Glutamatergic neuron (in vitro differentiated cells): ENCODE results near the gene APOLD1. TPM values are rescaled to one million over a fixed set of nuclear protein-coding genes. Genes with fewer than 3 reads are reported as not detected.
"Not testable (repeated sequence)": the region's sequence is repeated elsewhere in the genome, so short reads cannot be mapped to it uniquely, and the experiment has no call there.

Experiments
- DNase-seq: peaks from one replicate; pipeline ENCODE4 v3.0.0; 2022
- H3K27ac Mint-ChIP-seq: one replicate; pipeline ENCODE4 v1.8.0; 2020; ENCODE audit warnings: mild to moderate bottlenecking, mixed read lengths, inconsistent platforms; ENCODE audit not compliant: unreplicated experiment
- H3K27me3 Mint-ChIP-seq: one replicate; pipeline ENCODE4 v1.8.0; 2020; ENCODE audit warnings: mild to moderate bottlenecking, moderate library complexity, mixed read lengths, inconsistent platforms; ENCODE audit not compliant: unreplicated experiment
- H3K36me3 Mint-ChIP-seq: one replicate; pipeline ENCODE4 v1.8.0; 2020; ENCODE audit warnings: mild to moderate bottlenecking, mixed read lengths, inconsistent platforms; ENCODE audit not compliant: unreplicated experiment
- H3K4me1 Mint-ChIP-seq: one replicate; pipeline ENCODE4 v1.8.0; 2020; ENCODE audit warnings: mild to moderate bottlenecking, low read depth, mixed read lengths, inconsistent platforms; ENCODE audit not compliant: unreplicated experiment
- H3K4me3 Mint-ChIP-seq: one replicate; pipeline ENCODE4 v1.8.0; 2020; ENCODE audit warnings: mild to moderate bottlenecking, mixed read lengths, inconsistent platforms; ENCODE audit not compliant: unreplicated experiment
- H3K9me3 Mint-ChIP-seq: one replicate; pipeline ENCODE4 v1.8.0; 2020; ENCODE audit warnings: mild to moderate bottlenecking, moderate library complexity, mixed read lengths, inconsistent platforms; ENCODE audit not compliant: unreplicated experiment
- CTCF ChIP-seq: fragments of 200-600 bp; sonication (generic); IDR thresholded peaks from one replicate; pipeline ENCODE4 v1.5.0; 2021; ENCODE audit not compliant: partially characterized antibody, unreplicated experiment
- total RNA-seq: library from RNA; stranded (reverse); fragmentation: NEBNext Ultra II Directional; extraction: Animal tissue kit (Norgen Biotek cat#: 25700); gene quantifications from one replicate; pipeline ENCODE4 v1.2.1, GENCODE V29; 2021; ENCODE audit not compliant: unreplicated experiment

APOLD1 gene
- total RNA-seq, 1 donor from 2014 or later: 0.86 TPM

- Mint-ChIP-seq H3K36me3 (peaks cover 6% of the 10 kb centered on the region), H3K4me1 (no peaks in the 10 kb centered on the region), H3K27ac (no peak overlapping the region), H3K9me3 (peaks cover 2% of the 10 kb centered on the region), H3K27me3 (no peaks in the 10 kb centered on the region), H3K4me3 (no peak overlapping the region)
- no peak for DNase-seq
- no peak for TF ChIP-seq CTCF
These were observed 51.1 kb downstream of the APOLD1 start for GRCh38 chr12:12836571-12836970.

GRCh38 chr12:12837025-12837812, 51.8 kb downstream of the APOLD1 start:
- Mint-ChIP-seq H3K27ac (no peak overlapping the region), H3K36me3 (peaks cover 6% of the 10 kb centered on the region), H3K4me1 (no peaks in the 10 kb centered on the region), H3K9me3 (peaks cover 2% of the 10 kb centered on the region), H3K4me3 (no peak overlapping the region), H3K27me3 (no peaks in the 10 kb centered on the region)
- peak; percentile 62 for TF ChIP-seq CTCF
- DNase-seq: no peak

DNA sequence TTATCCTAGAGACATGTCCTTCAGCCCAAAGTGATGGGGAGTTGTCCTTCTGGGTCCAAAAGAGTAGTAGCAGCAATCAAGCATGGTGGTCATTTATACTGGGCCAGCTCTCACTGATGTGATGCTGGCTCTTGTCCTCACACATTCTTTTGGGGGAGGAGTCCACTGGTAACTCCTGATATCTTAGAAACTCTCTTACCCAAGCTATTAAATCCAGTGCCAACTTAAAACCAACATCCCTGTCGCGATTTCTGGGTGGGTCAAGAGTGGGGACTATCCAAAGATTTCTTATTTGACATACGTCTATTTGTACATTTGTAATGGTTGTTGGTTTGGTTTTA, 52.3 kb downstream of the APOLD1 start:
- Mint-ChIP-seq H3K27ac (no peak overlapping the region), H3K27me3 (no peaks in the 10 kb centered on the region), H3K36me3 (peaks cover under 1% of the 10 kb centered on the region), H3K4me1 (no peaks in the 10 kb centered on the region), H3K4me3 (no peak overlapping the region), H3K9me3 (peaks cover 4% of the 10 kb centered on the region)
- TF ChIP-seq CTCF: no peak
- DNase-seq: no peak

DNA sequence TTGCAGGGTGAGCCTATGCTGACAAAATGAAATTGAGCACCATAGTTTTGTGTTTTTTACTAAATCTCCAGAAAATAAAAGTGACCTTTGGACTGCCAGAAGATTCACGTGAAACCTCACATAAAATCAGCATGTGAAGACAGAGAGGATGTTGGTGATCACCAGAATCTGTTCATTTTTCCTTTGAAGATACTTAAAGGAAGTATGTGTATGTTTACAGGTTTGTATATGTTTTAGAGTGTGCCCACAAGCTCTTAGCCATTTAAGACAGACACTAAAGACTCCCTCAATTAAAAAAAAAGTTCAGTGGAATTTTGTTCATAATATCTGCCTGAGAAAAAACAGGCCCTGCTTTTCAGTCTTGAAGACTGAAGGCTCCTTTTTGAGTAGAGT, 53.5 kb downstream of the APOLD1 start:
- H3K9me3 Mint-ChIP-seq: peaks cover 4% of the 10 kb centered on the region
- TF ChIP-seq CTCF: no peak

GRCh38 chr12:12839439-12839838, 54.0 kb downstream of the APOLD1 start:
- not testable (repeated sequence) for H3K4me1 Mint-ChIP-seq, H3K9me3 Mint-ChIP-seq, DNase-seq, H3K27me3 Mint-ChIP-seq, H3K36me3 Mint-ChIP-seq, H3K27ac Mint-ChIP-seq, H3K4me3 Mint-ChIP-seq

More for the DNA sequence above, 53.5 kb downstream of the APOLD1 start:
- H3K4me1 Mint-ChIP-seq: no peaks in the 10 kb centered on the region
- H3K27me3 Mint-ChIP-seq: no peaks in the 10 kb centered on the region
- H3K4me3 Mint-ChIP-seq: no peak overlapping the region
- DNase-seq: no peak
- no peak overlapping the region for H3K27ac Mint-ChIP-seq
- no peaks in the 10 kb centered on the region for H3K36me3 Mint-ChIP-seq
